Head of caudate nucleus (tissue), 42 donors: ENCODE measurements around the gene C1orf115.
"Not testable (repeated sequence)": the region's sequence is repeated elsewhere in the genome, so short reads cannot be mapped to it uniquely, and the experiment has no call there.

Source experiments
- DNase-seq, 42 donors: peaks; one replicate each; pipeline versions ENCODE4 v3.0.0 to v3.0.0-alpha.2; 2020 to 2021; ENCODE audit warnings: mixed read lengths in 7 of 42
- intact Hi-C: fragments of 100-400 bp; cut with DNase I; formaldehyde crosslinking; loops from one replicate; pipeline ENCODE4 v1.15.0; 2022

The C1orf115 gene

GRCh38 chr1:220711056-220711809 is 21.1 kb downstream of the C1orf115 start:
- DNase-seq = peak in 1 of 42 donors; percentile 35

GRCh38 chr1:220715986-220716385 is 25.8 kb downstream of the C1orf115 start:
- intact Hi-C loops, DNase-seq: not testable (repeated sequence)

More at GRCh38 chr1:220711056-220711809, 21.1 kb downstream of the C1orf115 start:
- intact Hi-C loops = no loop called here

GRCh38 chr1:220717800-220718640 is 27.9 kb downstream of the C1orf115 start:
- no peak for DNase-seq
- intact Hi-C loops = no loop called here

GRCh38 chr1:220721266-220721665 is 31.1 kb downstream of the C1orf115 start:
- intact Hi-C loops, DNase-seq: not testable (repeated sequence)

- DNase-seq = no peak
- intact Hi-C loops = no loop called here
Observed at GRCh38 chr1:220726634-220727033, 36.5 kb downstream of the C1orf115 start.

- DNase-seq = no peak
- intact Hi-C loops = no loop called here
Observed at GRCh38 chr1:220727519-220727918, 37.4 kb downstream of the C1orf115 start.

- DNase-seq = no peak
Observed at GRCh38 chr1:220730486-220730885, 40.3 kb downstream of the C1orf115 start.

GRCh38 chr1:220732137-220732536 is 42.0 kb downstream of the C1orf115 start:
- intact Hi-C loops = loop anchor here (10.0 kb wide), 1 partner anchor 47 kb away; no protein-coding TSS in a partner anchor
- DNase-seq = no peak

More at GRCh38 chr1:220730486-220730885, 40.3 kb downstream of the C1orf115 start:
- intact Hi-C loops = loop anchor here (10.0 kb wide), 1 partner anchor 46 kb away; no protein-coding TSS in a partner anchor

GRCh38 chr1:220732621-220733020 is 42.5 kb downstream of the C1orf115 start:
- intact Hi-C loops = loop anchor here (10.0 kb wide), 1 partner anchor 48 kb away; no protein-coding TSS in a partner anchor
- no peak for DNase-seq

GRCh38 chr1:220733086-220733601 is 43.0 kb downstream of the C1orf115 start:
- DNase-seq = peak in 41 of 42 donors; percentile 9 to 87 (median 69)
- intact Hi-C loops = loop anchor here (10.0 kb wide), 1 partner anchor 48 kb away; no protein-coding TSS in a partner anchor

GRCh38 chr1:220734571-220735326 is 44.6 kb downstream of the C1orf115 start:
- intact Hi-C loops = loop anchor here (10.0 kb wide), 1 partner anchor 50 kb away; no protein-coding TSS in a partner anchor
- DNase-seq = no peak

GRCh38 chr1:220736283-220736682 is 46.1 kb downstream of the C1orf115 start:
- intact Hi-C loops = loop anchor here (10.0 kb wide), 1 partner anchor 51 kb away; no protein-coding TSS in a partner anchor
- DNase-seq = not testable (repeated sequence)

GRCh38 chr1:220741349-220741748 is 51.2 kb downstream of the C1orf115 start:
- no peak for DNase-seq
- intact Hi-C loops = no loop called here

- DNase-seq = no peak
- intact Hi-C loops = no loop called here
Observed at GRCh38 chr1:220741825-220742224, 51.7 kb downstream of the C1orf115 start.

- intact Hi-C loops = no loop called here
- no peak for DNase-seq
Observed at GRCh38 chr1:220742520-220742919, 52.4 kb downstream of the C1orf115 start.

GRCh38 chr1:220746851-220747250 is 56.7 kb downstream of the C1orf115 start:
- intact Hi-C loops = no loop called here
- peak in 1 of 42 donors; percentile 19 for DNase-seq

- intact Hi-C loops = no loop called here
- DNase-seq = peak in 2 of 42 donors; percentile 17 to 31
Observed at GRCh38 chr1:220747437-220748088, 57.4 kb downstream of the C1orf115 start.
